SK-N-SH (cell line): ENCODE measurements around the gene CD274. TPM values are rescaled to one million over a fixed set of nuclear protein-coding genes. Genes with fewer than 3 reads are reported as not detected.
A peak's percentile ranks its signal among the peaks of the same experiment; 100 is the strongest.

Source experiments
- CTCF ChIA-PET: fragments of 300-600, 350-600 bp; formaldehyde crosslinking; extraction: SDS; loops from one replicate; lab custom pipeline; 2021; lab: Yijun Ruan, JAX
- POLR2A ChIA-PET: fragments of 350-600 bp; sonication (Branson Sonifier 250); formaldehyde crosslinking; extraction: SDS; loops from one replicate; lab custom pipeline; 2020; ENCODE audit warnings: antibody characterized with exemption, inconsistent platforms; lab: Yijun Ruan, JAX
- DNase-seq: peaks from one replicate; pipeline ENCODE4 v3.0.0; 2012
- H2AFZ ChIP-seq: fragments of 200-600 bp; sonication (generic); 2 replicates; pipeline ENCODE4 v1.8.1; 2016; ENCODE audit warnings: antibody characterized with exemption, mild to moderate bottlenecking, low read depth
- H3F3A ChIP-seq: fragments of 200-600 bp; sonication (generic); replicated peaks from 2 replicates; pipeline ENCODE3; 2016; ENCODE audit warnings: antibody characterized with exemption, mild to moderate bottlenecking; ENCODE audit not compliant: insufficient read depth
- H3K27ac ChIP-seq, 2 experiments: fragments of 200-500 bp in 1 of 2; fragments of 200-600 bp in 1 of 2; sonication (Bioruptor generic) in 1 of 2; sonication (generic), shearing (Covaris generic) in 1 of 2; 2 replicates each; pipeline versions ENCODE4 v1.5.1 to v1.6.1; 2014 to 2016; ENCODE audit warnings: low read depth in 2 of 2, inconsistent platforms in 1 of 2, low read length in 1 of 2, mild to moderate bottlenecking in 1 of 2, mixed read lengths in 1 of 2
- H3K27me3 ChIP-seq: fragments of 200-600 bp; sonication (generic), shearing (Covaris generic); 2 replicates; pipeline ENCODE4 v1.6.1; 2016; ENCODE audit warnings: mixed run types; ENCODE audit not compliant: insufficient read depth
- H3K36me3 ChIP-seq, 2 experiments: fragments of 200-500 bp in 1 of 2; fragments of 200-600 bp in 1 of 2; sonication (Bioruptor generic) in 1 of 2; sonication (generic) in 1 of 2; replicated peaks in 1 of 2; 2 replicates each; pipeline versions ENCODE3 to v1.5.1; 2014 to 2016; ENCODE audit warnings: low read length in 1 of 2, mild to moderate bottlenecking in 1 of 2; ENCODE audit not compliant: insufficient read depth in 2 of 2, control insufficient read depth in 1 of 2
- H3K4me1 ChIP-seq, 2 experiments: fragments of 200-500 bp in 1 of 2; fragments of 200-600 bp in 1 of 2; sonication (Bioruptor generic) in 1 of 2; sonication (generic), shearing (Covaris generic) in 1 of 2; 2 replicates each; pipeline versions ENCODE4 v1.5.1 to v1.6.1; 2014 to 2016; ENCODE audit warnings: low read depth in 1 of 2, low read length in 1 of 2, mixed run types in 1 of 2; ENCODE audit not compliant: insufficient read depth in 2 of 2, control insufficient read depth in 1 of 2
- H3K4me2 ChIP-seq: fragments of 200-600 bp; sonication (generic), shearing (Covaris generic); 2 replicates; pipeline ENCODE4 v1.6.1; 2017; ENCODE audit warnings: mixed run types
- H3K4me3 ChIP-seq, 2 experiments: fragments of 200-500 bp in 1 of 2; fragments of 200-600 bp in 1 of 2; sonication (Bioruptor generic) in 1 of 2; sonication (generic), shearing (Covaris generic) in 1 of 2; 2 replicates each; pipeline versions ENCODE4 v1.5.1 to v1.8.1; 2014 to 2016; ENCODE audit warnings: low read depth in 2 of 2, inconsistent platforms in 1 of 2, low read length in 1 of 2, mild to moderate bottlenecking in 1 of 2, mixed read lengths in 1 of 2, moderate library complexity in 1 of 2
- H3K79me2 ChIP-seq: fragments of 200-600 bp; sonication (generic); 2 replicates; pipeline ENCODE4 v1.8.1; 2017; ENCODE audit warnings: mild to moderate bottlenecking; ENCODE audit not compliant: insufficient read depth
- H3K9ac ChIP-seq: fragments of 200-600 bp; sonication (generic); 2 replicates; pipeline ENCODE4 v1.6.1; 2017; ENCODE audit warnings: mixed run types
- H3K9me2 ChIP-seq: fragments of 200-600 bp; sonication (generic); 2 replicates; pipeline ENCODE4 v1.6.1; 2017; ENCODE audit warnings: mixed run types
- H3K9me3 ChIP-seq: fragments of 200-600 bp; sonication (generic); 2 replicates; pipeline ENCODE4 v1.6.1; 2017; ENCODE audit warnings: mixed run types, mild to moderate bottlenecking, moderate library complexity
- H4K20me1 ChIP-seq: fragments of 200-600 bp; sonication (generic); 2 replicates; pipeline ENCODE4 v1.6.1; 2017; ENCODE audit warnings: mild to moderate bottlenecking, mixed run types; ENCODE audit not compliant: insufficient read depth
- CHD2 ChIP-seq: fragments of 150-350 bp; IDR thresholded peaks from 2 replicates; pipeline ENCODE4 v1.6.1; 2018; ENCODE audit warnings: low read length; ENCODE audit not compliant: partially characterized antibody
- EP300 ChIP-seq, 2 experiments: IDR thresholded peaks; 2 replicates each; pipeline versions ENCODE4 v1.4.0 to v1.6.1; 2012; ENCODE audit warnings: borderline replicate concordance in 1 of 2, low read depth in 1 of 2, low read length in 1 of 2
- EZH2phosphoT487 ChIP-seq: fragments of 200-600 bp; sonication (generic); IDR thresholded peaks from 2 replicates; pipeline ENCODE4 v1.6.1; 2017; ENCODE audit warnings: low read depth, mixed run types, mild to moderate bottlenecking, antibody characterized with exemption, moderate library complexity, borderline replicate concordance
- FOSL2 ChIP-seq: IDR thresholded peaks from 2 replicates; pipeline ENCODE4 v1.4.0; 2012; ENCODE audit warnings: low read depth, mild to moderate bottlenecking, moderate library complexity, borderline replicate concordance
- FOXM1 ChIP-seq: IDR thresholded peaks from 2 replicates; pipeline ENCODE4 v1.4.0; 2012; ENCODE audit warnings: low read depth, mild to moderate bottlenecking
- POLR2AphosphoS5 ChIP-seq: IDR thresholded peaks from 2 replicates; pipeline ENCODE4 v1.6.1; 2012; ENCODE audit warnings: low read depth, low read length
- RAD21 ChIP-seq: IDR thresholded peaks from 2 replicates; pipeline ENCODE4 v1.6.1; 2012; ENCODE audit warnings: mild to moderate bottlenecking, low read length
- RFX5 ChIP-seq: IDR thresholded peaks from 2 replicates; pipeline ENCODE4 v1.6.1; 2012; ENCODE audit warnings: mild to moderate bottlenecking, improper control_type of control experiment, low read length
- RXRA ChIP-seq: IDR thresholded peaks from 2 replicates; pipeline ENCODE4 v1.4.0; 2012; ENCODE audit warnings: low read depth, mild to moderate bottlenecking, borderline replicate concordance
- SMC3 ChIP-seq: IDR thresholded peaks from 2 replicates; pipeline ENCODE4 v1.6.1; 2012; ENCODE audit warnings: low read depth, low read length, improper control_type of control experiment
- YY1 ChIP-seq: IDR thresholded peaks from 2 replicates; pipeline ENCODE4 v1.4.0; 2012; ENCODE audit warnings: low read depth, mild to moderate bottlenecking
- WGBS: methylation state at CpG from one replicate; pipeline ENCODE4 v1.1.6; 2017; ENCODE audit warnings: low lambda C conversion rate; 5-methylcytosine and 5-hydroxymethylcytosine counted together
- polyA plus RNA-seq, 3 experiments: library from polyadenylated mRNA; depleted of rRNA; stranded (reverse); fragments of >200 nt; gene quantifications; 2 replicates each; pipeline ENCODE4 v1.2.3, GENCODE V29; 2012
- TF ChIP-seq, protein P1 (sequence below): fragments of 200-600 bp; sonication (generic); IDR thresholded peaks from 2 replicates; pipeline ENCODE4 v1.6.1; 2017; ENCODE audit warnings: antibody characterized with exemption, mild to moderate bottlenecking, moderate library complexity
- TF ChIP-seq, protein P2 (sequence below): IDR thresholded peaks from 2 replicates; pipeline ENCODE4 v1.4.0; 2012; ENCODE audit warnings: low read depth, borderline replicate concordance
- TF ChIP-seq, protein P3 (sequence below): IDR thresholded peaks from 2 replicates; pipeline ENCODE4 v1.6.1; 2012; ENCODE audit warnings: mild to moderate bottlenecking, low read depth, low read length, moderate library complexity
- TF ChIP-seq, protein P4 (sequence below): fragments of 150-350 bp; IDR thresholded peaks from 2 replicates; pipeline ENCODE4 v1.6.1; 2016; ENCODE audit warnings: mild to moderate bottlenecking, low read depth, low read length

Gene CD274
- polyA plus RNA-seq, 1 of the 3 experiments (the other 2 are of a cell fraction): 25.8 TPM

DNA sequence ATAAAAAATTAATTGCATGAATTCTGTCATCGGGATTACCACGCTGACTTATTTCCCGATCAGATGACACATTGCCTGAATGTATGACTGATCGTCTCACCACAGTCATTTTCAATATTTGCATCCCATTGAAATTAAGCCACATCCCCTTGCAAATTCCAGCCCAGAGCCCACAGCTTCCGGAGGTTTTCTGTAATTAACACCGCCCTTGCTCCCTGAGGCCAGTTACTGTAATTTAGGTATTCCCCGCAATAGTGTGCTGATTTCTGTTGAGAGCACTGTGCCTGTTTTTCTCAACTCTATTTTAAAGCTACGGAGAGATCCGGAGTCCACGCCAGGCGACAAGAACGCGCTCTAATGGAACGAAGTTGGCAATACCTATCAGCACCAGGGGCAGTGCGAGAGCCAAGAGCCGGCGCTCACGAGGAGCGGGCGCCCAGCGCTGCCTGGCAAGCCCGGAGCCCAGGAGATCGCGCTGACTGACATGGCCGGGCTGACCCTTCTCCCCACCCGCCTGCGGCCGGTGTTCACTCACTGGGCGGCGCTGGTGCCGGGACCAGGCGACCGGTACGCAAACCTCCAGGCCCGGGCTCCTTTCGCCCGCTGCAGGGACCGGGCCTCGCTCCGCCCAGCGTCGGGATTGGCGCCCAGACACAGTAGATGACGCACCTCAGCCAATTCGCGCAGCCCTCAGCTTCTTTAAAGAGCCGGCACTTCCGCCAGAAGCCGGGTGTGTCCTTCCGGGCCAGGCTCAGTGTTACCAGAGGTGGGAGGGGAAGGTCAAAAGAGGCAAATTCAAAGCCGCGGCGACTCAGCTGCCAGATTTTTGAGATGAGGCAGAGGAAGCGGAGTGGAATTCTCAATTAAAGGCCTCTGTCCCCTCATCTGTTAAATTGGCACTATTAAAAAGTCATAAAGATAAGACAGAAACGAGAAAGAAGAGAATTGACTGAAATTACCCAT, 12.8 kb upstream of the CD274 start, which contains the start of gene PLGRKT (continued):
- TF ChIP-seq, protein P1, sequence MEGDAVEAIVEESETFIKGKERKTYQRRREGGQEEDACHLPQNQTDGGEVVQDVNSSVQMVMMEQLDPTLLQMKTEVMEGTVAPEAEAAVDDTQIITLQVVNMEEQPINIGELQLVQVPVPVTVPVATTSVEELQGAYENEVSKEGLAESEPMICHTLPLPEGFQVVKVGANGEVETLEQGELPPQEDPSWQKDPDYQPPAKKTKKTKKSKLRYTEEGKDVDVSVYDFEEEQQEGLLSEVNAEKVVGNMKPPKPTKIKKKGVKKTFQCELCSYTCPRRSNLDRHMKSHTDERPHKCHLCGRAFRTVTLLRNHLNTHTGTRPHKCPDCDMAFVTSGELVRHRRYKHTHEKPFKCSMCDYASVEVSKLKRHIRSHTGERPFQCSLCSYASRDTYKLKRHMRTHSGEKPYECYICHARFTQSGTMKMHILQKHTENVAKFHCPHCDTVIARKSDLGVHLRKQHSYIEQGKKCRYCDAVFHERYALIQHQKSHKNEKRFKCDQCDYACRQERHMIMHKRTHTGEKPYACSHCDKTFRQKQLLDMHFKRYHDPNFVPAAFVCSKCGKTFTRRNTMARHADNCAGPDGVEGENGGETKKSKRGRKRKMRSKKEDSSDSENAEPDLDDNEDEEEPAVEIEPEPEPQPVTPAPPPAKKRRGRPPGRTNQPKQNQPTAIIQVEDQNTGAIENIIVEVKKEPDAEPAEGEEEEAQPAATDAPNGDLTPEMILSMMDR: peak; percentile 36
- TF ChIP-seq, protein P2, sequence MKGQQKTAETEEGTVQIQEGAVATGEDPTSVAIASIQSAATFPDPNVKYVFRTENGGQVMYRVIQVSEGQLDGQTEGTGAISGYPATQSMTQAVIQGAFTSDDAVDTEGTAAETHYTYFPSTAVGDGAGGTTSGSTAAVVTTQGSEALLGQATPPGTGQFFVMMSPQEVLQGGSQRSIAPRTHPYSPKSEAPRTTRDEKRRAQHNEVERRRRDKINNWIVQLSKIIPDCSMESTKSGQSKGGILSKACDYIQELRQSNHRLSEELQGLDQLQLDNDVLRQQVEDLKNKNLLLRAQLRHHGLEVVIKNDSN: no peak
- TF ChIP-seq SMC3 (no peak), RAD21 (no peak), RXRA (peak; percentile 38; the same call in 1 of the 2 replicates)

DNA sequence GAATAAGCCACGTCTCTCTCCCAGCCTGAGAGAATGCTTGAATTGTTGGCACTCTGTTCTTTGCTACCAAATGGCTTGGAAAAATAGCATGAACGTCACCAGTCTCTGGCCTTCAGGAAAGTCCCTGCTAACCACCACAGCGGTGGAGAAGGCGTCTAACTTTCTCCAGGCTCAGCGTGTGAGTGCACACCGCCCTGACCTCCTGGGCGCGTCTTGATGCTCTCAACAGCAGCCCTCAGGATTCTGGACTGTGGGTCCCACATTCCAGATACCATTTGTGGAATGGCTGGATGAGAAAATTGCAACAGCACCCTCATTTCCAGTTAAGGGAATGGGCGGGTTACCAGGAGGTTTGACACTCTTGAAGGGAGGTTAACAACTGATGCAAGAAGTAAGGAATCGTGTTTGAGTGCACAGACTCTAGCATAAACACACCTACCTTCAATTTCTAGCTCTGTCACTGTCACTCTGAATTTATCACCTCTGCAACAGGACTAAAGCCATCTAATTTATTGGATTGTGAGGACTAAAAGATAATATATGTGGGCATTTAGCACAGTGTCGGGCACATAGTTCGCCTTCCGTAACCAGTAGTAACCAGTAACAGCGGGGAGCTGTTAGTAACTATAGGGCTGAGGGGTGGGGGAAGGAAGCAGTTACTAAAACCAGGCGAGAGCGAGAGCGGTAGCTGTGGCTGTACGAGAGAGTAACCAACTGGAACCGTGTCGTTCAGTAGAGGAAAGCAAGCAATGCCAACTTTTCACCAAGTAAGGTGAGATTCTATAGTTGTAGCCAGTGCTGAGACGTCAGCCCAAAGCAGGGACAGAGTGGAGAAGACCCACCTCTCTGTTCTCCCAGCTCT, 11.8 kb upstream of the CD274 start:
- Histone ChIP-seq H3K9me2 (no peaks in the 10 kb centered on the region), H3K4me2 (peak overlapping the region; percentile 83), H3K4me3 (peak overlapping the region; percentile 85 to 86), H3K4me1 (peaks cover 6 to 15% of the 10 kb centered on the region in 2 experiments), H3K27ac (peak overlapping the region; percentile 77 to 90), H3F3A (peaks cover 30% of the 10 kb centered on the region), H3K36me3 (peaks cover 10% of the 10 kb centered on the region in 2 experiments), H2AFZ (peak overlapping the region; percentile 96), H3K27me3 (no peaks in the 10 kb centered on the region), H3K9ac (peak overlapping the region; percentile 92), H4K20me1 (no peaks in the 10 kb centered on the region), H3K79me2 (peaks cover 6% of the 10 kb centered on the region; the same call in 1 of the 2 replicates), H3K9me3 (no peaks in the 10 kb centered on the region)
- CTCF ChIA-PET: interaction anchor here (1.1 to 6.1 kb wide), 6 partner anchors 11 to 253 kb away, joined by 3 to 71 read pairs (median 9); partner anchors contain the start of genes CD274 and INSL6
- WGBS: 85% methylated on average over 21 of the region's 21 CpGs
- POLR2A ChIA-PET: interaction anchor here (0.9 to 1.2 kb wide), 4 partner anchors 12 to 247 kb away, joined by 3 to 4 read pairs (median 4); partner anchors contain the start of gene CD274
- no peak for DNase-seq
- no peak for TF ChIP-seq CHD2
- TF ChIP-seq RXRA: no peak
- TF ChIP-seq, protein P3, sequence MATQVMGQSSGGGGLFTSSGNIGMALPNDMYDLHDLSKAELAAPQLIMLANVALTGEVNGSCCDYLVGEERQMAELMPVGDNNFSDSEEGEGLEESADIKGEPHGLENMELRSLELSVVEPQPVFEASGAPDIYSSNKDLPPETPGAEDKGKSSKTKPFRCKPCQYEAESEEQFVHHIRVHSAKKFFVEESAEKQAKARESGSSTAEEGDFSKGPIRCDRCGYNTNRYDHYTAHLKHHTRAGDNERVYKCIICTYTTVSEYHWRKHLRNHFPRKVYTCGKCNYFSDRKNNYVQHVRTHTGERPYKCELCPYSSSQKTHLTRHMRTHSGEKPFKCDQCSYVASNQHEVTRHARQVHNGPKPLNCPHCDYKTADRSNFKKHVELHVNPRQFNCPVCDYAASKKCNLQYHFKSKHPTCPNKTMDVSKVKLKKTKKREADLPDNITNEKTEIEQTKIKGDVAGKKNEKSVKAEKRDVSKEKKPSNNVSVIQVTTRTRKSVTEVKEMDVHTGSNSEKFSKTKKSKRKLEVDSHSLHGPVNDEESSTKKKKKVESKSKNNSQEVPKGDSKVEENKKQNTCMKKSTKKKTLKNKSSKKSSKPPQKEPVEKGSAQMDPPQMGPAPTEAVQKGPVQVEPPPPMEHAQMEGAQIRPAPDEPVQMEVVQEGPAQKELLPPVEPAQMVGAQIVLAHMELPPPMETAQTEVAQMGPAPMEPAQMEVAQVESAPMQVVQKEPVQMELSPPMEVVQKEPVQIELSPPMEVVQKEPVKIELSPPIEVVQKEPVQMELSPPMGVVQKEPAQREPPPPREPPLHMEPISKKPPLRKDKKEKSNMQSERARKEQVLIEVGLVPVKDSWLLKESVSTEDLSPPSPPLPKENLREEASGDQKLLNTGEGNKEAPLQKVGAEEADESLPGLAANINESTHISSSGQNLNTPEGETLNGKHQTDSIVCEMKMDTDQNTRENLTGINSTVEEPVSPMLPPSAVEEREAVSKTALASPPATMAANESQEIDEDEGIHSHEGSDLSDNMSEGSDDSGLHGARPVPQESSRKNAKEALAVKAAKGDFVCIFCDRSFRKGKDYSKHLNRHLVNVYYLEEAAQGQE: no peak
- no peak for TF ChIP-seq YY1
- TF ChIP-seq EP300 (IDR thresholded peaks at IDR 0.05; ENCODE audit: borderline replicate concordance in 1 of 2, low read depth in 1 of 2, low read length in 1 of 2): no peak
- no peak for TF ChIP-seq RFX5
- no peak for TF ChIP-seq FOXM1
- TF ChIP-seq FOSL2: no peak
- TF ChIP-seq EZH2phosphoT487: no peak
- TF ChIP-seq POLR2AphosphoS5: no peak
- TF ChIP-seq, protein P4, sequence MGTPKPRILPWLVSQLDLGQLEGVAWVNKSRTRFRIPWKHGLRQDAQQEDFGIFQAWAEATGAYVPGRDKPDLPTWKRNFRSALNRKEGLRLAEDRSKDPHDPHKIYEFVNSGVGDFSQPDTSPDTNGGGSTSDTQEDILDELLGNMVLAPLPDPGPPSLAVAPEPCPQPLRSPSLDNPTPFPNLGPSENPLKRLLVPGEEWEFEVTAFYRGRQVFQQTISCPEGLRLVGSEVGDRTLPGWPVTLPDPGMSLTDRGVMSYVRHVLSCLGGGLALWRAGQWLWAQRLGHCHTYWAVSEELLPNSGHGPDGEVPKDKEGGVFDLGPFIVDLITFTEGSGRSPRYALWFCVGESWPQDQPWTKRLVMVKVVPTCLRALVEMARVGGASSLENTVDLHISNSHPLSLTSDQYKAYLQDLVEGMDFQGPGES: no peak
- TF ChIP-seq, protein P1: no peak
